HG03342 (cell line): ENCODE measurements around the gene PML.
"Not testable (repeated sequence)": the region's sequence is repeated elsewhere in the genome, so short reads cannot be mapped to it uniquely, and the experiment has no call there.

Experiments used
- ATAC-seq: cut with Tn5 transposase; IDR thresholded peaks from one replicate; pipeline ENCODE4 v1.9.1; 2021; ENCODE audit warnings: mild to moderate bottlenecking, moderate library complexity; ENCODE audit not compliant: unreplicated experiment

Gene PML

DNA sequence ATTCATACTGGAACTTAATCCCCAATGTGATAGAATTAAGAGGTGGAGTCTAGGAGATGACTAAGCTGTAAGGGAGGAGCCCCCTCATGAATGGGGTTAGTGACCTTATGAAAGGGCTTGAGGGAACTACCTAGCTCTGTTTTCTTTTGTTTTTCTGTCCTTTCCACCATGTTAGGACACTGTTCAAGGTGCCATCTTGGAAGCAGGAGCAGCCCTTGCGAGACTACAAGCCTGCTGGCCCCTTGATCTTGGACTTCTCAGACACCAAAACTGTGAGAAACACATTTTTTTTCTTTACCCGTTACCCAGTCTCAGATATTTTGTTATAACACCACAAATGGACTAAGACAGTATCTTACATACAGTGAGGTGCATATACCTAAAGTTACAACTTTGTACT lies 61.3 kb downstream of the PML start:
- no peak for ATAC-seq

DNA sequence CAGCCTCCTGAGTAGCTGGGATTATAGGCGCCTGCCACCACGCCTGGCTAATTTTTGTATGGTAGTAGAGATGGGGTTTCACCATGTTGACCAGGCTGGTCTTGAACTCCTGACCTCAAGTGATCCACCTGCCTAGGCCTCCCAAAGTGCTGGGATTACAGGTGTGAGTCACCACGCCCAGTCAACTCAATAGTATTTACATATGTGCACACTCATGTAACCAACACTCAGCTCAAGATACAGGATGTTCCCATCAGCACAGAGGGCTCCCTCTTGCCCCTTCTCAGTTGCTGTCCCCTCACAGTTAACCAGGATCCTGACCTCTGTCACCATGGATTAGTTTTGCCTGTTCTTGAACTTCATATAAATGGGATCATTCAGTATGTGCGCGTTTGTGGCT lies 61.8 kb downstream of the PML start:
- ATAC-seq = not testable (repeated sequence)

DNA sequence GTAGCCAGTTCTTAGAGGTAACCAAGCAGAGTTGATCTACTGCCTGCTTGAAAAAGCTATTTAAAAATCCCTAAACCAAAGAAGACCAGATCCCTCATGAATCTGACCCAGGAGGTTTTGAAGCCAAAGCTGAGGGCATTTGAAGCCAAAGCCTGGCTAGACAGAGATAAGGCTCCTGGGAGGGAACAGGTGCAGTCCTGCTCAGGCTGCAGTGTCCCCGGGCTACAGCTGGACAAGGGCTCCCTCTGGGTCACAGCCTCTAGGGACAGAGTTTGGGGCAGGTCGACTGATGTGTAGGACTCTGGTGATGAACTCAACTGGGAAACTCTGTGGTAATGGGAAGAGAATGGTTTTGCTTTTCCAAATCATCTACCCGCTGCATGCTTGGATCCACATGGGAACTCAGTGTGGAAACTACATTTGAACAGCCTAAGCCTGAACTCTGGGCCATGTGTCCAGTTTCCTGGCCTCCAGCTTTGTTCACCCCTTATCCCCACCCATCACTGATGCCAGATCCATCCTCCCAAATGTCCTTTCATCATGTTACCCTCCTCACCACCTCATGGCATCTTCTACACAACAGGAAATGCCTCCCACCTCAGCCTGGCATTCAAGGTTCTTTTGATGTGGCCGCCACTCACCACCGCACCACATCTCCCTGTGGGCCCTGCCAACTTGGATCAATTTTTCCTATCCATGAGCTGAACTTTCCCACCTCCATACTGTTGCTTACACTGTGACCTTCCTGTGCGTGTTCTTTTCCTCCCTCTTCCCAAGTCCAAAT lies 64.7 kb downstream of the PML start:
- ATAC-seq = not testable (repeated sequence)

DNA sequence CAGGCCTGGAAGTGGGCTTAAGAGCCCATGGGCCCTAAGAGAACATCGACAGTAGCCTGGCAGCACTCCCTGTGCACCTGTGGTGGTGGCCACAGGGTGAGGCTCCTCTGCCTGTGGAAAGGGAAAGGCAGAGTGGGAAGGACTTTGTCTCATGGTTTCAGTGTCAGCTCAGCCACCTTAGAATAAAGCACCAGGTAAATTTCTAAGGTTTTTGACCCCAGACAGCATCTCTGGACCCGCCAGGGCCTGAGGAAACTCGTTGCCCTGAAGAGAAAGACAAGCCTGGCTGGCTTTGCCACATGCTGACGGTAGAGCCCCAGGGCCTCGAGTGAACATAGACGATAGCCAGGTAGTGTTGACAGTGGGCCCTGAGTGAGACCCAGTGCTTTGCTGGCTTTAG lies 65.7 kb downstream of the PML start:
- no peak for ATAC-seq

DNA sequence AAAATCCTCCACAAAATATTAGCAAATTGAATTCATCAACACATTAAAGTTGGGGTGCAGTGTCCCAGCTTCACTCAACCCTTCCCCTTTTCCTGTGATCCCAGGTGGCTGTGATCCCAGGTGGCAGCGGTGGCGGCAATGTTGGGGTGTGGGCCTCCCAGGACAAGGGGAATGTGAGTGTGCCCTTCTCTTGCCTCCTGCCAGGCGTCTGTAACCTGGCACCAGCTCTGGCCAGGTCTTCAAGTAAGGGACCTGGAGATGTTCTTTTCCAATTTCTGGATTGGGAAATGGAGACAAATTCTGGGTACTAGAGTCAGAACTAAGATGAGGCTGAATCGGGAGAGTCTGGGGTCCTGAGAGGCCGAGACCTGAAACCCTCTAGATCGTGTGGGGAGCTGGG lies 67.7 kb downstream of the PML start:
- ATAC-seq = no peak

DNA sequence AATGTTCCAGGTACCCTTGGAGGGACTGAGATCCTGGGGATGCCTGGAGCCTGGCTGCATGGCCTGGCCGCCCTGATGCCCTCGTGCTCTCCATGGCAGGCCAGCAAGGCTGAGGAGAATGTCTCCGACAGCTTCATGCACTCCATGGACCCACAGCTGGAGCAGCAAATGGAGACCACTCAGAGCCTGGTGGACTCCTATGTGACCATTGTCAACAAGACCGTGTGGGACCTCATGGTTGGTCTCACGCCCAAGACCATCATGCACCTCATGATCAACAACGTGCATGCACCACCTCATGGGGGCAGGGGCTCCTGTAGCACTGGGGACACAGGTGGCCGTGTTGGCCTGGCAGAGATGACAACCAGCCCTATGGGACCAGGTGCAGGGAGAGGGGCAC lies 68.2 kb downstream of the PML start:
- no peak for ATAC-seq

DNA sequence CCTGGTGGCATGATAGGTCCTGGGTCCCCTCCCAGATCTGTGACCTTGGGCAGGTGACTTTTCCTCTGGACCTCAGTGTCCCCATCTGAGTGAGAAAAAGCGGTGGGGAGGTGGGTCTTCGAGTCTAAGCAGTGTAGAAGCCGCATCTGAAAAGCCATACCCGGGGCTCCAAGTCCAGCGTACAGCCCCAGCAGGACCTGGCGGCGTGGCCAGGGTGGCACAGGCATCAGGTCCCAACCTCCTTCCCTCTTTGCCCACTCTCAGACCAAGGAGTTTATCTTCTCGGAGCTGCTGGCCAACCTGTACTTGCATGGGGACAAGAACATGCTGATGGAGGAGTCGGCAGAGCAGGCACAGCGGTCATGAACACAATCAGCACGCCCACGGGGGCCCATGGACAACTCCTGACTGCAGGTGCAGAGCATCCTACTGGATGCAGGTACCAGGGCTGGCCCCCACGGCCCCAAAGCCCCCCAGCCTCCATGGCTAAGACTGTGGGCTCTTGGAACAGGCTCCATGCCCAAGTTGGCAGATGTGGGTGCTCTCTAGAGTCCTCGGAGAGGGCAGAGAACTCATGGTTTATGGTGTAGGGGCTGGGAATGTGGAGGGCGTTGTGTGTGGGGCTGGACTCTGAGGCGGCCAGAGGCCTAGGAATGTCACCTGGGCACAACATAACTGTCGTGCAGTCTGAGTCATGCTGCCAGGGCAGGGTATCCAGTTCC lies 69.1 kb downstream of the PML start:
- not testable (repeated sequence) for ATAC-seq

DNA sequence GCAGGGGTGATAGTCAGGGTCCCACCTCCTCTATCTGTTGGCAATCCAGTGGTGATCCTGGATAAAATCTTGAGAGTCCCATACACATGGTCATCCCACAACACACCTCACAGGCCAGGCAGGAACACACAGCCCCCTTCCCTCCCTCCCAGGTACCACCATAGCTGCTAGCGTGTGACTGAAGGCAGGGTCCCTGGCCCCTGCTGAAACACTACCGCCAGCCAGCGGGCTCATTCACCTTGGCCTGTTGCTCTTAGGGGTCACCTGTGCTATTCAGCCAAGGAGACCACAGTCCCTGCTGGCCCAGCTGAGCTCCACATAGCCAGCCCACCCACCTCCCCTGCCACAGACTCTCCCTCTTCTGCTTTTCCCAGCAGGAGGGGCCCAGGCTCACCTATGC lies 69.7 kb downstream of the PML start:
- ATAC-seq = not testable (repeated sequence)

DNA sequence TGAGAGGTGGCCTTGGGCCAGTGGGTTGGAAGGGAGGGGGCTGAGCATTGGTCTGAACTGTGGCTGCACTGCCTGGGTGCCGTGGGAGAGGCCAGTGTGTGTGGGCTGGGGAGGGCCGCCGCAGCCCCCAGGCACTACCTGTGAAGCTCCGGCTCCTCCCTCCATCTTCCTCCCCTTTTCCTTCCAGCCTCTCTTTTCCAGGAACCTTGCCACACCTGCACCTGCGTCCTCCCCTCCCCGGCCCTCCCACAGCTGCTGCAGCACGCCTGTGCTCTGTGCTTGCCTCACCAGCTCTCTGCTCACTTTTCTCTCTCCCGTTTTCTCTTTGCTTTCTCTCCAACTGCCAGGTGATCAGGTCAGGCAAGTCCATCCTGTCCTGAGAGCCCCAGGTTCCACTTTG lies 70.3 kb downstream of the PML start:
- ATAC-seq = not testable (repeated sequence)

DNA sequence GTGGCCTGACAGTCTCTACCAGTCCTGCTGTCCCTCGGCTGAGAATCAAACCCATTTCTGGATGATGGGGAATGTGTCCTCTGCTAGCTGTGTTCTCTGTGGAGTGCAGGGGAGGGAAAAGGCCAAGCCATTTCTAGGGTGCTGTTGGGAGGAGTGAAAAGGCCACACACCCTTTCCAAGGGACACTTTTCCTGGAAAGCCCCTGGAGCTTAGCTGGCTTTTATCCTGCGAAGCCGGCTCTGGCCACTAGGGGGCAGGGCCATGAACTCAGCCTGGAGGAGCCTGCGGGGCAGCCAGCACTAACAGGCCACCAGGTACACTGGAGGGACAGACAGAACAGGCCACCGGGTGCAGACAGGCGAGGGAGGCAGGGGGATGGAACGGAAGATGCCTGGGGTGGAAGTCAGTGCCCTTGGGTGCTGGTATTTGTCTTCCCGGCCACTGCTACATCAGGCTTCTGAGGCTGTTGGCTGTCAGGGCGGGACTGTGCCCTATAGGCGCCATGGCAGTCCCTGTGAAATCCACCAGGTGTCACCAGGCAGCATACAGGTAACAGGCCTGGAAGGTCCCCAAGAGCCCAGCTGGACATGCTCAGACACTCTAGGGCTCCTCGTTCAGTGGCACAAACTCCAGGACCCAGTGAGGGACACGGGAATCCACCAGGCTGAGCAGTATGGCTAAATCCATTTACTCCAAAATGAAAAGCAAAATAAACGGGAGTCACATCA lies 71.3 kb downstream of the PML start:
- ATAC-seq = not testable (repeated sequence)

DNA sequence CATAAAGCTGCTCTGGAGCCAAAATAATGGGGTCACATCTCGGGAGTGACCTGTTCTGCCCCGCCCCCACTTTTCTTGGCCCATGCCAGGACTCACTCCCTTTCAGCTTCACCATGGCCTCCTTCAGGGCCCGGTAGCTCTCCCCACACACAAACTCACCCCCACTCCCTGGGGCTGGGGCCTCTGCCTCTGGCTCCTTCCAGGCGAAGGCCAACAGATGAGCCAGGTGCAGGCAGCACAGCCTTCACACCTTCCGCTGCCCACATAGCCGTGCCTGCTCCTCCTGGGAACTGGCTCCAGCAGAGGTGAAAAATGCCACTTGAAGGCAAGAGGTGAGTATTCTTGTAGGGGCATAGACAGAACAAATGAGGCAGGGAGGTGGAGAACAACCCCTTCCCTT lies 77.1 kb downstream of the PML start:
- not testable (repeated sequence) for ATAC-seq

DNA sequence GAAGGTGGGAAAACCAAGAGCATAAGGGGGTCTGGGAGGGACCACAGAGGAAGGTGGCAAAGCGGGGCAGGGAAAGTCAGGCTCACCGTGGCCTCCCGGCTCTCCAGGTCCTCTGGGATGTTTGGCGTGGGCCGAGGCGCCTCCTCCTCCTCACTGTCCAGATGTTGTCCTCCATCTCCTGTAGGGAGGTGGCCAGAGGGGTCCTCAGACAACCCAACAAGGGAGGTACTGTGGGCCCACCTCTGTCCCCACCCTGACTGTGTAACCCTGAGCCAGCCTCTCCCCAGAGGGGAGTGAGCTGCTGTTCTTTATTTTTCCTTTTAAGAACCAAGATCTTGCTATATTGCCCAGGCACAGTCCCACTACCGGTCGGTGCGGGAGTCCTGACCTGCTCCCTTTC lies 77.6 kb downstream of the PML start:
- not testable (repeated sequence) for ATAC-seq

DNA sequence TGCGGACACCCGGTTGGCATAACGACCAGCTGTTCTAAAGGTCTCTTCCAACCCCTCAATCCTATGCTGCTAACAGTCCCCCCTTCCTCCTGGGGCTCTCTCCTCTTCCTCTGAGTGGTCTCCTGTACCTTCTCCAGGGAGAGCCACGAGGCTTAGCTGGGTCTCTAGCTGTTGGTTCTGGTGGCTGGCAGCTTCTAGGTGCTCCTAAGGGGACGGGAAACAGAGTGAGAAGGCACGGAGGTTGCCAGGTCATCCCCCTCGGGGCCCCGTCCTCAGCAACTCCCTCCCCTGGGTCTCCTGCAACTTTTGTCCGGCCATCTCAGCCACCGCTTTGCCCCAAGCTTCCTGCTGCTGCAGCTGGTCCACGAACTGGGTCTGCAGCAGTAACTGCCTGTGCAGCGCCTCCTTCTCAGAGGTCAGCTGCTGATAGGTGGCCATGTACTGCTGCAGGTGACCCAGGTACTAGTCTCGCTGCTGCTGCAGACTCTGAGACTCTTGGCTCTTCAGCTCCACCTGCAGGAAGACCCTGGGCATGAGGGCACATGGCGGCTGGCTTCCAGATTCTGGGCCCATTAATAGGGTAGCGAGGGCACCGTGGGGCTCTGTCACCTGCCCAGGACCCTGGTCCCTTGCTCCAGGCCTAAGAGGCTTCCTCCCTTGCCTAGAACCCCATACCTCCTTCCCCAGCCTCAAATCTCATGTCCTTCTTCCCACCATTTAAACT lies 78.3 kb downstream of the PML start:
- not testable (repeated sequence) for ATAC-seq

DNA sequence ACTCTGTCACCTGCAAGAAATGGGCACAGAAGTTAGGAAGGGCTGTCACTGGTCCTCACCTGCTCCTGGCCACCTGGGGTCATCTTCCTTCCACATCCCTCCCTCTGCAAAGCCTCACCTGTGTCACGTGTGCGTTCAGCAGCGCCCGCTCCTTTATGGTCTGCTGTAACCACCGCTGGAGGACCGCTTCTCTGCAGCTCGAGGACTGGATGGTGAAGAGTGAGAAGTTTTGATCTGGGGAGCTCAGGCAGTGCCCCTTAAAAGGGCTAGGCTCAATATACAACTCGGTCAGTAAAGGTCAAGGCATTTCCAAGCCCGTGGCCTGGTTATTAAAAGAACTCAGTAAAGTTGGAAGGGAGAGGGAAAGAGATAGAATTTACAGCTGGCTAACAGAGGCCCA lies 81.3 kb downstream of the PML start:
- not testable (repeated sequence) for ATAC-seq

DNA sequence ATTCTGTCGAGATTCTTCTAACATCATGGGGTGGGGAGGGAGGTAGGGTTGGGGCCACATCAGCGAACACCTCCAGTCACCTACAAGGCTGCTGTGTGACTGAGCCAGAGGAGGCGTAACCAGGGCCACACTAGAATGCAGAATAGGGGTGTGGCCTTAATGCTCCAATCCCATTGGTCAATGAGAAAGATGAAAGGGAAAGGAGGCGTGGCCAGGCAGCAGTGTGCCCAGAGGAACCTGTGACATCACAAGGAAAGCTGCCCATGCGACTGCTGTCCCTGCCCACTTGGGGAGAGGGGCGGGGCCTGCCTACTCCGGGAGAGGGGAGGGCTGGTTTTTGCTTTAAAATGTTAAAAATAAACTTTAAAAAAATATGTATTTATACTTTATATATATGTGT lies 87.9 kb downstream of the PML start, which contains the start of gene GOLGA6A:
Gene GOLGA6A, minus strand, starts transcription at position 101 of the 400 bp plus-strand sequence. Its CDS starts 41 bp downstream, at position 60.
- ATAC-seq = not testable (repeated sequence)

DNA sequence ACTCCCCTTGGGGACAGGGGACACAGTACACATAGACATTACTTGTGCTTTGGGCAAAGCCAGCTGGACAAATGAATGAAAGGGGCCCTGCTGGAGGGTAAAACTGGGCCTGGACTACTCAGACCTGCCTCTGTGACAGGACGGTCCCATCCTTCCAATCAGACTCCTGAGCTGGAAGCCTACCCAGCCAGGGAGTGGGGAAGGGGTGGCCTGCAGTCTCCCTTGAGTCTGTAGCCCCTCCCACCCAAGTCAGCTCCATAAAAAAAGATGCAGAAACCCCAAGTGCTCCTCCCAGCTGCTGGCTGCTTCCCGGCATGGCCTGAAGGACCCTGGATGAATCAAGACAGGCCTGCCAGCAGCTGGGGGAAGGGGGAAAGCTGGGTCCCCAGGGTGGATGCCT lies 100.1 kb downstream of the PML start:
- ATAC-seq = not testable (repeated sequence)

DNA sequence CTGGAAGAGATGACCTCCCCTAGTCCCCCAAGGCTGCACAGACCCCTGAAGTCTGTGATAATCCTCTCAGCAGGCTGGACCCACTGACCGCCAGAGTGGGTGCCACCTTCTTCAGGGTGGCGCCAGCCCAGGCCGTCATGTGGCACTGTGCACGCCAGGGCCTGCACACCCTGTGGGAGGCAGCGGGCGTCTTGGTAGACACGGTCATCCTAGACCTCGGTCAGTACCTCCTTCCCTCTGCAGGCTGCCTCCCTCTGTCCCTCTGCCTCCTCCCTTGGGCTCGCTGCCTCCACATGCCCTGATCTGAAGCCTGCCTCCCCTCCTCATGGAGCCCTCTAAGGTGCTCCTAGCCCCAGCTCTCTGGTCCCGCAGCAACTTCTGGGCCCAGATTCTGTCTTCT lies 101.1 kb downstream of the PML start:
- ATAC-seq = not testable (repeated sequence)

DNA sequence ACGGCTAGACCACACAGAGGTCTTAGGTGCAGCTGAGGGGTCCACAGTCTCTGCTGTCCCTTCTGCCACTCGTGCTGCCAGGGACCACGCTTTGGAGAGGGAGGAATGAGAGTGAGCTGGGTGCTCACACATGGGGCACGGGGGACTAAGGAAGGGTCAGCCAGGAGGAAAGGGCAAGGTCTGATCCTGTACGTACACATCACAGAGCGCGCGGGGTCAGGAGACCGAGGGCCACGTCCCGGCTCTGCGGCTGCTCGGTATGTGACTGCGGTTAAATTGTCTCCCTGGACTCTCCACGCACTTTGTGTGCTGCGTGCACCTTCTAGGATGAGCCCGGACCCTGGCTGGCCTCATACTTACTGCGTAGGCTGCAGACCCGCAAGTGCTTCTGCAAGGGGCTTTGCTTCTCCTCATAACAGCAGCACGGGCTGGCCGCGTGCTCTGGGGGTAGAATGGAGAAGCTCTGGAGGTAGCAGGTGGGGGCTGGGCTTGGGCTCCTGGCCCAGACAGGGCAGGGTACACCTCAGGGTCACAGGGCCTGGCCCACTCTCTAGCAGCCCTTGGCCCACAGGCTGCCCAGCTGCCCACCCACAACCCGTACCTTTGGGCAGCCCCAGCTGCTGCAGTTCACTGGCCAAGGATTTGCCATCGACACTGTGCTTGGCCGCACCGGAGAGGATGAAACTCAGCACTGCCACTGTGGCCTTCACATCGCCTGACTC lies 102.4 kb downstream of the PML start:
- ATAC-seq = not testable (repeated sequence)
